ENCODE results near the gene OSBPL10.

GRCh38 chr3:31971607-31972006 lies 9.5 kb downstream of the OSBPL10 start:
- no peak for TF ChIP-seq EZH2phosphoT487 (IDR thresholded peaks at IDR 0.05; ENCODE audit: borderline replicate concordance, low read length)
- no peak for TF ChIP-seq CTCF (conservative IDR thresholded peaks at IDR 0.05; ENCODE audit: low read depth, low read length)
- no peak for TF ChIP-seq EZH2 (IDR thresholded peaks at IDR 0.05; ENCODE audit: low read length, unreplicated experiment)

Data from PC-3 (cell line).